ENCODE data around the gene RAB10. TPM values are rescaled to one million over a fixed set of nuclear protein-coding genes. Genes with fewer than 3 reads are reported as not detected.

The RAB10 gene
- total and polyA plus RNA-seq, 7 donors, result 57.1 to 116 (median 92.0) TPM

GRCh38 chr2:26169226-26169625, 135.3 kb downstream of the RAB10 start:
- intact Hi-C loops (cut with DNase I), result no loop called here
- H3K36me3 ChIP-seq, result no peaks in the 10 kb centered on the region
- peak; percentile 42 for DNase-seq
- no peak overlapping the region for H3K4me3 ChIP-seq
- no peaks in the 10 kb centered on the region for H3K9me3 ChIP-seq
- peaks cover 15 to 22% (median 21%) of the 10 kb centered on the region in 3 donors for H3K27me3 ChIP-seq
- peaks cover 0 to 18% (median 14%) of the 10 kb centered on the region in 4 donors for H3K4me1 ChIP-seq
- H3K27ac ChIP-seq, result no peak overlapping the region
- WGBS, 2 donors, result 95 to 96% methylated on average over 5 of the region's 5 CpGs
- TF ChIP-seq, protein P1, sequence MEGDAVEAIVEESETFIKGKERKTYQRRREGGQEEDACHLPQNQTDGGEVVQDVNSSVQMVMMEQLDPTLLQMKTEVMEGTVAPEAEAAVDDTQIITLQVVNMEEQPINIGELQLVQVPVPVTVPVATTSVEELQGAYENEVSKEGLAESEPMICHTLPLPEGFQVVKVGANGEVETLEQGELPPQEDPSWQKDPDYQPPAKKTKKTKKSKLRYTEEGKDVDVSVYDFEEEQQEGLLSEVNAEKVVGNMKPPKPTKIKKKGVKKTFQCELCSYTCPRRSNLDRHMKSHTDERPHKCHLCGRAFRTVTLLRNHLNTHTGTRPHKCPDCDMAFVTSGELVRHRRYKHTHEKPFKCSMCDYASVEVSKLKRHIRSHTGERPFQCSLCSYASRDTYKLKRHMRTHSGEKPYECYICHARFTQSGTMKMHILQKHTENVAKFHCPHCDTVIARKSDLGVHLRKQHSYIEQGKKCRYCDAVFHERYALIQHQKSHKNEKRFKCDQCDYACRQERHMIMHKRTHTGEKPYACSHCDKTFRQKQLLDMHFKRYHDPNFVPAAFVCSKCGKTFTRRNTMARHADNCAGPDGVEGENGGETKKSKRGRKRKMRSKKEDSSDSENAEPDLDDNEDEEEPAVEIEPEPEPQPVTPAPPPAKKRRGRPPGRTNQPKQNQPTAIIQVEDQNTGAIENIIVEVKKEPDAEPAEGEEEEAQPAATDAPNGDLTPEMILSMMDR (IDR thresholded peaks at IDR 0.05), result no peak
- TF ChIP-seq EP300 (IDR thresholded peaks at IDR 0.05) (no peak), POLR2AphosphoS5 (IDR thresholded peaks at IDR 0.05) (no peak), POLR2A (IDR thresholded peaks at IDR 0.05) (no peak)

DNA sequence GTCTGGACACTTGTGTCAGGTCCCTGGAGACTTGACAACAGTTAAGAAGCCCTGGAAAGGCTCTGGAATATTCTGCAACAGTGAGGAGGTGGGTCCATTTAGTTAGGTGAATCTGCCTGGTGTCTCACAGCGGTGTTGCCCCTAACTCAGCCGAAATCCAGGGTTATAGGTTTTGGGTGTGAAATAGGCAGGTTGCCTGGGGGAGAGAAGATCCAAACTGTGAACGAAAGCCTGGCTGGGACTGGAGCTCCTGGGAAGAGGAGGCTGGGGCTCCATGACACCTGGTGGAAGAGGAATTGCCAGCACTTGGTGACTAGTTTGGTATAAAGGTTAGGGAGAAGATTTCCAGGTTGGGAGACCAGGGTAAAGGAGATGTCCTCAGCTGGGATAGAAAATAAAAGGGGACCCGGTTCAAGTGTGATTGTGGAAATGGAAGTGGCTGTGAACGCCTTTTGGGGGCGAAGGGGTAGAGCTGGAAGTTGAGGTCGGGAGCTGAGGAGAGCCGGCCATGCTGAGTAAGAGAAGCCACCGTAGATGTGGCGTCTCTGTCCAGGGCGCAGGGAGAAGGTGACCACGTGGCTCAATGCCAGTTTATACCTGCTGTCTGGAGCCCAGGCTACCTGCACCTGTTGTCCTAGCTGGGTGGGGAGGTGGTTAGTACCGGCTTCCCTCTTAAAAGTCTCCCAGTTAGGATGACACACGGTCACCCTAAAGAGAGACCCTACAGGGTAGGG, 136.0 kb downstream of the RAB10 start:
- intact Hi-C loops (cut with DNase I), result no loop called here
- H3K4me1 ChIP-seq, result peaks cover 0 to 19% (median 14%) of the 10 kb centered on the region in 4 donors
- WGBS, 2 donors, result 80 to 85% methylated on average over 14 of the region's 14 CpGs
- no peak overlapping the region for H3K4me3 ChIP-seq
- H3K36me3 ChIP-seq, result no peaks in the 10 kb centered on the region
- H3K27me3 ChIP-seq, result peaks cover 17 to 28% (median 27%) of the 10 kb centered on the region in 3 donors
- no peaks in the 10 kb centered on the region for H3K9me3 ChIP-seq
- DNase-seq, result peak; percentile 22
- H3K27ac ChIP-seq, result no peak overlapping the region
- no peak for TF ChIP-seq EP300 (IDR thresholded peaks at IDR 0.05)
- TF ChIP-seq POLR2AphosphoS5 (IDR thresholded peaks at IDR 0.05), result no peak
- TF ChIP-seq, protein P1 (IDR thresholded peaks at IDR 0.05), result no peak
- no peak for TF ChIP-seq POLR2A (IDR thresholded peaks at IDR 0.05)

DNA sequence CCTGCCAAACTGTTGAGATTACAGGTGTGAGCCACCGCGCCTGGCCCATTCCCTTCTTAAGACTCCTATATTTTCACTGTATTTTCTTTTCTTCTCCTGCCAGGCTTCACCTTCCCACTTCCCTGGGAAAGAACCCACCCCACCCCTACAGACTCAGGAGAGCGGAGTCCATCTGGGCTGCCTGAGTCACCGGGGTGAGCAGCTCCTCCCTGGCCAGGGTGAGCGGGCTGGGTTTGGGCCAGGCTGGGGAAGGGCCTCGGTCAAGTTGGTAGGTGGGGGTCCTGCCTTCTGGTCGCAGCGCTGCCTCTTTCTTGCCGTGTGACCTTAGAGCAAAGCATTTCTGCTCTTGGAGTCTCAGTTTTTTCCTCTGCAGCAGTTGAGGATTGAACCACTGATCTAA, 136.9 kb downstream of the RAB10 start:
- Histone ChIP-seq H3K4me3 (no peak overlapping the region), H3K27me3 (peaks cover 20 to 38% (median 35%) of the 10 kb centered on the region in 3 donors), H3K9me3 (no peaks in the 10 kb centered on the region), H3K27ac (no peak overlapping the region), H3K4me1 (peaks cover 0 to 19% (median 14%) of the 10 kb centered on the region in 4 donors), H3K36me3 (no peaks in the 10 kb centered on the region)
- intact Hi-C loops (cut with DNase I), result no loop called here
- DNase-seq, result peak; percentile 50
- 79 to 88% methylated on average over 9 of the region's 9 CpGs for WGBS, 2 donors
- no peak for TF ChIP-seq EP300 (IDR thresholded peaks at IDR 0.05)
- no peak for TF ChIP-seq POLR2A (IDR thresholded peaks at IDR 0.05)
- TF ChIP-seq, protein P1 (IDR thresholded peaks at IDR 0.05), result no peak
- no peak for TF ChIP-seq POLR2AphosphoS5 (IDR thresholded peaks at IDR 0.05)

DNA sequence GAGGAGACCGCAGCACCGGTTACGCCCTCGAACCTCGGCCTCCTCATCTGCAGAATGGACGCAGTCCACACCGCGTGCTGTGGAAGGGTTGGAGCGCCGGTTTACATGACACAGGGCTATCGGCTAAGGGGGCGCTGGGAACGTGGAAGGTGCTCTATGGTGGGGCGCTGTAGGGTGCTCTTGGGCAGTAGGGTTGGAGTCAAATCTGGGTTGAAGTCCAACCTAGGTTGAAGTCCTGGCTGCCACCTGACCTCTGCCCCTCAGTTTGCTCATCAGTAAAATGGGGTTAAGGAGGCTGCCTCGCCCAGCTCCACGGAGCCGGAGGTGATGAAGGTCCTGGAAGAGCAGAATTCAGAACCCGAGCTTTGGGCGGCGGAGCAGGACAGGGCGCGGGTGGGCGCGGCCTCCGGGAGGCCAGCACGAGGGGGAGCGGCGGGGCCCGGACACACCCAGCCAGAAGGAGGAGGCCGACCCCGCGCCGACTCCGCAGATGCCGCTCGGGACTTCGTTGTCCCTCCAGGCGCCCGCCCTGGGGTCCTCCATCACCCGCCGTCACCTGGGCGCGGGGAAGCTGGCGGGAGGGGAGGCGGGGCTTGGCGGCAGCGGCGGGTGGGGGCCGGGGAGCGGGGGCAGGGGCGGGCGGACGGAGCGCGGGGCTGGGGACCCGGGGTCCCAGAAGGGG, 138.4 kb downstream of the RAB10 start:
- 16 to 19% methylated on average over 56 of the region's 56 CpGs for WGBS, 2 donors
- intact Hi-C loops (cut with DNase I), result no loop called here
- no peaks in the 10 kb centered on the region for H3K36me3 ChIP-seq
- peak overlapping the region in 3 of 4 donors; percentile 32 to 52 (median 50) for H3K4me3 ChIP-seq
- H3K4me1 ChIP-seq, result peaks cover 0 to 19% (median 14%) of the 10 kb centered on the region in 4 donors
- H3K27ac ChIP-seq, result no peak overlapping the region
- H3K9me3 ChIP-seq, result no peaks in the 10 kb centered on the region
- peaks cover 20 to 45% (median 41%) of the 10 kb centered on the region in 3 donors for H3K27me3 ChIP-seq
- TF ChIP-seq POLR2AphosphoS5 (IDR thresholded peaks at IDR 0.05) (no peak), POLR2A (IDR thresholded peaks at IDR 0.05) (no peak), EP300 (IDR thresholded peaks at IDR 0.05) (no peak)
- TF ChIP-seq, protein P1 (IDR thresholded peaks at IDR 0.05), result no peak
- DNase-seq, result peak; percentile 61
